Colonic mucosa (tissue), 4 donors: ENCODE measurements around the gene TMED1. TPM values are rescaled to one million over a fixed set of nuclear protein-coding genes. Genes with fewer than 3 reads are reported as not detected.

Source experiments
- DNase-seq: peaks from one replicate; pipeline ENCODE4 v3.0.0-alpha.2; 2020
- H3K27ac ChIP-seq: fragments of 200-600 bp; one replicate; pipeline ENCODE4 v1.8.0; 2021
- H3K27me3 ChIP-seq: fragments of 200-600 bp; one replicate; pipeline ENCODE4 v1.8.0; 2021
- H3K36me3 ChIP-seq: fragments of 200-600 bp; one replicate; pipeline ENCODE4 v1.8.0; 2021
- H3K4me1 ChIP-seq: fragments of 200-600 bp; one replicate; pipeline ENCODE4 v1.8.0; 2021; ENCODE audit warnings: mild to moderate bottlenecking
- H3K4me3 ChIP-seq: fragments of 200-600 bp; one replicate; pipeline ENCODE4 v1.8.0; 2021
- H3K9ac ChIP-seq, 2 donors: one replicate each; pipeline ENCODE4 v1.7.0; 2013; ENCODE audit warnings: control low read depth in 2 of 2, low read depth in 2 of 2, low read length in 2 of 2
- H3K9me3 ChIP-seq: fragments of 200-600 bp; one replicate; pipeline ENCODE4 v1.8.0; 2021
- intact Hi-C: fragments of 100-400 bp; cut with DNase I; formaldehyde crosslinking; loops from one replicate; pipeline ENCODE4 v1.14.1; 2022
- total RNA-seq, 2 donors: library from RNA; stranded (reverse); fragmentation: NEBNext Ultra II Directional in 1 of 2; extraction: Animal tissue kit (Norgen Biotek cat#: 25700) in 1 of 2; gene quantifications; one replicate each; pipeline ENCODE4 v1.2.1, GENCODE V29; 2021
- TF ChIP-seq, protein P1 (sequence below): fragments of 200-600 bp; IDR thresholded peaks from one replicate; pipeline ENCODE4 v1.8.0; 2022; ENCODE audit warnings: antibody characterized with exemption, mild to moderate bottlenecking
- donor health status: healthy.
- donor health status: DM: no; HTN: no; CAD: no.
- donor health status: DM: no; HTN: no; CAD: no.

The TMED1 gene
- total RNA-seq, 2 donors from 2014 or later: 21.2 to 22.5 TPM

DNA sequence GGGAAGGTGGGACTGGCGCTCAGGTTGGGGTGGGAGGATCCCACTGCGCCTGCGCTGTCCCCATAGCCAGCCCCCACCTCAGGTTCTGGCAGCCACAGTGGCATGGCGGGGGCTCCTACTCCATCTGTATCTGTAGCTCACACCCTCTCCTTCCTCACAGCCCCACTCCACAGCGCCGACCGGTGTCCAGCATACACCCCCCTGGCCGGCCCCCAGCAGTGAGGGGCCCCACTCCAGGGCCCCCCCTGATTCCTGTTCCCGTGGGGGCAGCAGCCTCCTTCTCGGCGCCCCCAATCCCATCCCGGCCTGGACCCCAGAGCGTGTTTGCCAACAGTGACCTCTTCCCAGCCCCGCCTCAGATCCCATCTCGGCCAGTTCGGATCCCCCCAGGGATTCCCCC lies 6.0 kb downstream of the TMED1 start:
- intact Hi-C loops: no loop called here
- H3K9me3 ChIP-seq: no peaks in the 10 kb centered on the region
- H3K4me1 ChIP-seq: no peaks in the 10 kb centered on the region
- H3K36me3 ChIP-seq: peaks cover 21% of the 10 kb centered on the region
- no peak overlapping the region for H3K9ac ChIP-seq
- H3K4me3 ChIP-seq: no peak overlapping the region
- no peaks in the 10 kb centered on the region for H3K27me3 ChIP-seq
- H3K27ac ChIP-seq: no peak overlapping the region
- TF ChIP-seq, protein P1, sequence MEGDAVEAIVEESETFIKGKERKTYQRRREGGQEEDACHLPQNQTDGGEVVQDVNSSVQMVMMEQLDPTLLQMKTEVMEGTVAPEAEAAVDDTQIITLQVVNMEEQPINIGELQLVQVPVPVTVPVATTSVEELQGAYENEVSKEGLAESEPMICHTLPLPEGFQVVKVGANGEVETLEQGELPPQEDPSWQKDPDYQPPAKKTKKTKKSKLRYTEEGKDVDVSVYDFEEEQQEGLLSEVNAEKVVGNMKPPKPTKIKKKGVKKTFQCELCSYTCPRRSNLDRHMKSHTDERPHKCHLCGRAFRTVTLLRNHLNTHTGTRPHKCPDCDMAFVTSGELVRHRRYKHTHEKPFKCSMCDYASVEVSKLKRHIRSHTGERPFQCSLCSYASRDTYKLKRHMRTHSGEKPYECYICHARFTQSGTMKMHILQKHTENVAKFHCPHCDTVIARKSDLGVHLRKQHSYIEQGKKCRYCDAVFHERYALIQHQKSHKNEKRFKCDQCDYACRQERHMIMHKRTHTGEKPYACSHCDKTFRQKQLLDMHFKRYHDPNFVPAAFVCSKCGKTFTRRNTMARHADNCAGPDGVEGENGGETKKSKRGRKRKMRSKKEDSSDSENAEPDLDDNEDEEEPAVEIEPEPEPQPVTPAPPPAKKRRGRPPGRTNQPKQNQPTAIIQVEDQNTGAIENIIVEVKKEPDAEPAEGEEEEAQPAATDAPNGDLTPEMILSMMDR: no peak
- DNase-seq: no peak

GRCh38 chr19:10828981-10829821 lies 6.8 kb downstream of the TMED1 start:
- no peak overlapping the region for H3K9ac ChIP-seq
- H3K36me3 ChIP-seq: peaks cover 29% of the 10 kb centered on the region
- H3K4me3 ChIP-seq: no peak overlapping the region
- H3K4me1 ChIP-seq: no peaks in the 10 kb centered on the region
- TF ChIP-seq, protein P1: no peak
- no peaks in the 10 kb centered on the region for H3K9me3 ChIP-seq
- H3K27ac ChIP-seq: no peak overlapping the region
- DNase-seq: no peak
- no peaks in the 10 kb centered on the region for H3K27me3 ChIP-seq
- intact Hi-C loops: no loop called here

GRCh38 chr19:10826846-10827245 lies 9.2 kb downstream of the TMED1 start:
- Histone ChIP-seq H3K4me1 (no peaks in the 10 kb centered on the region), H3K27me3 (no peaks in the 10 kb centered on the region), H3K9ac (no peak overlapping the region), H3K4me3 (no peak overlapping the region), H3K27ac (no peak overlapping the region), H3K9me3 (no peaks in the 10 kb centered on the region), H3K36me3 (peaks cover 42% of the 10 kb centered on the region)
- TF ChIP-seq, protein P1: no peak
- no peak for DNase-seq
- intact Hi-C loops: no loop called here

DNA sequence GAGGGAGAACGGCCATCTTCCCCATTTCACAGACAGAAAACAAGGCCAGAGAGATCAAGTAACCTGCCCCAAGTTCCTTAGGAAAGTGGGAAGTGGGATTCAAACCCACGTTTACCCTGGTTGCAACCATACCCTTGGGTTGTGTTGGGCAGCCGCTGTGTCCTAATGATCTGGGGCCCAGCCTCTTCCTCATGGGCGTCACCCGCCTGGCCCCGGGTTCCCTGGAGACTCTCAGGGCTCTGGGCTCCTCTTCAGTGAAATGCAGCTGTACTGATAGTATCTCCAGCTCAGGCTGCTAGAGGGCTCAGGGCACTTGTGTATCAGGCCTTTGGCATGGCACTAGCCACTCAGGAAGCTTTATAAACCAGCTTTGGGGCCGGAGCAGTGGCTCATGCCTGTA lies 9.8 kb downstream of the TMED1 start:
- Histone ChIP-seq H3K9me3 (no peaks in the 10 kb centered on the region), H3K27me3 (no peaks in the 10 kb centered on the region), H3K4me1 (no peaks in the 10 kb centered on the region), H3K9ac (no peak overlapping the region), H3K27ac (no peak overlapping the region), H3K36me3 (peaks cover 46% of the 10 kb centered on the region), H3K4me3 (no peak overlapping the region)
- TF ChIP-seq, protein P1: no peak
- intact Hi-C loops: no loop called here
- DNase-seq: no peak

DNA sequence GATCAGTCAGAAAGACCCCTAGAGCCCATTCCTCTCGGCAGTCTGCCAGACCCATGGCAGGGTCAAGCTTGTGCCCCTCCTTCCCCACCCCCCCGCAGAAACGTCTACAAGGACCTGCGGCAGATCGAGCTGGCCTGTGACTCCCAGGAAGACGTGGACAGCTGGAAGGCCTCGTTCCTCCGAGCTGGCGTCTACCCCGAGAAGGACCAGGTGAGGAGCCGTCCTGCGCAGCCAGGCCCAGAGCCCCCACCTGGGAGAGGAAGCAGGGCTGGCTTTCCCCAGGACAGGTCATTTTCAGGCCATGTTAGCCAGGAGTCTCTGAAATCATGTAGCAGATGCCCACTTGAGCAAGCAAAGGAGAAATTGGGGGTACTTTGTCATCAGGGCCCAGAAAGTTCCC lies 12.3 kb downstream of the TMED1 start:
- Histone ChIP-seq H3K9me3 (no peaks in the 10 kb centered on the region), H3K27ac (no peak overlapping the region), H3K36me3 (peaks cover 35% of the 10 kb centered on the region), H3K9ac (no peak overlapping the region), H3K4me3 (no peak overlapping the region), H3K27me3 (no peaks in the 10 kb centered on the region), H3K4me1 (no peaks in the 10 kb centered on the region)
- DNase-seq: no peak
- intact Hi-C loops: no loop called here
- TF ChIP-seq, protein P1: no peak
